Fibroblast of gingiva (primary cell): ENCODE results near the gene CEP170B.

Experiments used
- DNase-seq: peaks from one replicate; pipeline ENCODE4 v3.0.0-alpha.2; 2011; ENCODE audit warnings: low read depth

Gene CEP170B

GRCh38 chr14:104868060-104868740 is 3.1 kb downstream of the CEP170B start:
- DNase-seq, result no peak

- DNase-seq, result no peak
Measured at GRCh38 chr14:104868811-104869572, 3.9 kb downstream of the CEP170B start.

- DNase-seq, result no peak
Measured at GRCh38 chr14:104869669-104870367, 4.8 kb downstream of the CEP170B start.

GRCh38 chr14:104870368-104871144 is 5.5 kb downstream of the CEP170B start:
- DNase-seq, result no peak

GRCh38 chr14:104871145-104871655 is 6.1 kb downstream of the CEP170B start:
- no peak for DNase-seq

- DNase-seq, result no peak
Measured at GRCh38 chr14:104871656-104872468, 6.8 kb downstream of the CEP170B start.

GRCh38 chr14:104872469-104873341 is 7.6 kb downstream of the CEP170B start:
- DNase-seq, result peak; percentile 74

- no peak for DNase-seq
Measured at GRCh38 chr14:104873380-104874055, 8.4 kb downstream of the CEP170B start.

- no peak for DNase-seq
Measured at GRCh38 chr14:104874110-104874531, 9.1 kb downstream of the CEP170B start.

- no peak for DNase-seq
Measured at GRCh38 chr14:104874571-104875411, 9.7 kb downstream of the CEP170B start.

GRCh38 chr14:104875412-104875751 is 10.3 kb downstream of the CEP170B start:
- DNase-seq, result no peak

- DNase-seq, result no peak
Measured at GRCh38 chr14:104875811-104876210, 10.7 kb downstream of the CEP170B start.

- DNase-seq, result no peak
Measured at GRCh38 chr14:104876251-104876699, 11.2 kb downstream of the CEP170B start.

GRCh38 chr14:104877066-104877805 is 12.2 kb downstream of the CEP170B start:
- DNase-seq, result no peak

- DNase-seq, result no peak
Measured at GRCh38 chr14:104877806-104878550, 12.9 kb downstream of the CEP170B start.

- DNase-seq, result no peak
Measured at GRCh38 chr14:104878582-104878981, 13.5 kb downstream of the CEP170B start.
